K562 (cell line): ENCODE data around the gene NEK3.

ENCODE experiments used
- ELF1 ChIP-seq: fragments of 200-800 bp; sonication (Bioruptor generic); IDR thresholded peaks from 2 replicates; pipeline ENCODE4 v1.6.1; 2016; ENCODE audit warnings: missing genetic modification characterization, missing compliant biosample characterization
- EP300 ChIP-seq: IDR thresholded peaks from 2 replicates; pipeline ENCODE4 v1.6.1; 2012; ENCODE audit warnings: low read length, improper control_type of control experiment
- ETV1 ChIP-seq: fragments of 450-650 bp; conservative IDR thresholded peaks from 2 replicates; pipeline ENCODE4 v1.6.1; 2016; ENCODE audit warnings: missing genetic modification characterization, control low read depth, low read depth, missing compliant biosample characterization
- EZH2 ChIP-seq: IDR thresholded peaks from 2 replicates; pipeline ENCODE4 v1.6.1; 2012; ENCODE audit warnings: low read depth, mild to moderate bottlenecking, inconsistent platforms, low read length, borderline replicate concordance
- KAT7 ChIP-seq: sonication (generic); formaldehyde crosslinking; IDR thresholded peaks from 2 replicates; pipeline ENCODE4 v1.8.0; 2022; ENCODE audit warnings: missing genetic modification reagents, mild to moderate bottlenecking, borderline replicate concordance
- NR2C2 ChIP-seq, 2 experiments: fragments of 200-800 bp in 1 of 2; sonication (Bioruptor generic) in 1 of 2; sonication (generic) in 1 of 2; formaldehyde crosslinking in 1 of 2; IDR thresholded peaks; 2 replicates each; pipeline versions ENCODE4 v1.6.1 to v1.8.0; 2016 to 2022; ENCODE audit warnings: mild to moderate bottlenecking in 1 of 2, missing compliant biosample characterization in 1 of 2, missing genetic modification characterization in 1 of 2, missing genetic modification reagents in 1 of 2
- RNF2 ChIP-seq: sonication (generic); IDR thresholded peaks from 2 replicates; pipeline ENCODE4 v1.6.1; 2016
- ZBTB7A ChIP-seq: IDR thresholded peaks from 2 replicates; pipeline ENCODE4 v1.6.1; 2011; ENCODE audit warnings: low read depth, mild to moderate bottlenecking, low read length, moderate library complexity, borderline replicate concordance; ENCODE audit not compliant: control insufficient read depth
- TF ChIP-seq, protein P1 (sequence below): sonication (generic); formaldehyde crosslinking; IDR thresholded peaks from 2 replicates; pipeline ENCODE4 v1.4.0; 2020; ENCODE audit warnings: mild to moderate bottlenecking, missing genetic modification reagents
- TF ChIP-seq, protein P2 (sequence below), 3 experiments: IDR thresholded peaks in 2 of 3; conservative IDR thresholded peaks in 1 of 3; 2 replicates each; pipeline ENCODE4 v1.5.1; 2011 to 2012; ENCODE audit warnings: low read length in 3 of 3, mild to moderate bottlenecking in 3 of 3, control low read depth in 2 of 3, improper control_type of control experiment in 1 of 3, inconsistent platforms in 1 of 3, low read depth in 1 of 3, mixed read lengths in 1 of 3, moderate library complexity in 1 of 3; ENCODE audit not compliant: insufficient read depth in 2 of 3
- TF ChIP-seq, protein P3 (sequence below): sonication (generic); formaldehyde crosslinking; IDR thresholded peaks from 2 replicates; pipeline ENCODE4 v1.8.0; 2022; ENCODE audit warnings: mild to moderate bottlenecking, missing genetic modification reagents, borderline replicate concordance

DNA sequence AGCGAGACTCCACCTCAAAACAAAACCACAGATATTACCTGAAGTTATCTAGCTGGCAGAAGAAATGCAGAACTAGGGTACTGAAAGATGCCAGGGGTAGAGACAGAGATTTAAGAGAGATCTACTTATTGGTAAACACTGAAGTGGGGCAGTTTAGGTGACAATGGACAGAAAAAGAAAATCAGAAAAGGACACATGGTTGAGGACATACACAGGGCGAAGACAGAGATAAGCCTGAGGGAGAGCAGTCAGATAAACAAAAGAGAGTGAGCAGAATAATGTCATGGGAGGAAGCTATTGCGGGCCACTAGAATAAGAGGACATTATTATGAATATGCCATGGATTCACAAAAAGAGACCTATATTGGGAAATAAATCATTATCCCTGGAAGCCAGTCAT lies 33.9 kb downstream of the NEK3 start:
- TF ChIP-seq, protein P1, sequence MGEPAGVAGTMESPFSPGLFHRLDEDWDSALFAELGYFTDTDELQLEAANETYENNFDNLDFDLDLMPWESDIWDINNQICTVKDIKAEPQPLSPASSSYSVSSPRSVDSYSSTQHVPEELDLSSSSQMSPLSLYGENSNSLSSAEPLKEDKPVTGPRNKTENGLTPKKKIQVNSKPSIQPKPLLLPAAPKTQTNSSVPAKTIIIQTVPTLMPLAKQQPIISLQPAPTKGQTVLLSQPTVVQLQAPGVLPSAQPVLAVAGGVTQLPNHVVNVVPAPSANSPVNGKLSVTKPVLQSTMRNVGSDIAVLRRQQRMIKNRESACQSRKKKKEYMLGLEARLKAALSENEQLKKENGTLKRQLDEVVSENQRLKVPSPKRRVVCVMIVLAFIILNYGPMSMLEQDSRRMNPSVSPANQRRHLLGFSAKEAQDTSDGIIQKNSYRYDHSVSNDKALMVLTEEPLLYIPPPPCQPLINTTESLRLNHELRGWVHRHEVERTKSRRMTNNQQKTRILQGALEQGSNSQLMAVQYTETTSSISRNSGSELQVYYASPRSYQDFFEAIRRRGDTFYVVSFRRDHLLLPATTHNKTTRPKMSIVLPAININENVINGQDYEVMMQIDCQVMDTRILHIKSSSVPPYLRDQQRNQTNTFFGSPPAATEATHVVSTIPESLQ (CRISPR knock-in tag): no peak
- no peak for TF ChIP-seq ETV1 (tag)
- no peak for TF ChIP-seq ELF1 (tag)
- no peak for TF ChIP-seq RNF2
- no peak for TF ChIP-seq EP300
- TF ChIP-seq, protein P2, sequence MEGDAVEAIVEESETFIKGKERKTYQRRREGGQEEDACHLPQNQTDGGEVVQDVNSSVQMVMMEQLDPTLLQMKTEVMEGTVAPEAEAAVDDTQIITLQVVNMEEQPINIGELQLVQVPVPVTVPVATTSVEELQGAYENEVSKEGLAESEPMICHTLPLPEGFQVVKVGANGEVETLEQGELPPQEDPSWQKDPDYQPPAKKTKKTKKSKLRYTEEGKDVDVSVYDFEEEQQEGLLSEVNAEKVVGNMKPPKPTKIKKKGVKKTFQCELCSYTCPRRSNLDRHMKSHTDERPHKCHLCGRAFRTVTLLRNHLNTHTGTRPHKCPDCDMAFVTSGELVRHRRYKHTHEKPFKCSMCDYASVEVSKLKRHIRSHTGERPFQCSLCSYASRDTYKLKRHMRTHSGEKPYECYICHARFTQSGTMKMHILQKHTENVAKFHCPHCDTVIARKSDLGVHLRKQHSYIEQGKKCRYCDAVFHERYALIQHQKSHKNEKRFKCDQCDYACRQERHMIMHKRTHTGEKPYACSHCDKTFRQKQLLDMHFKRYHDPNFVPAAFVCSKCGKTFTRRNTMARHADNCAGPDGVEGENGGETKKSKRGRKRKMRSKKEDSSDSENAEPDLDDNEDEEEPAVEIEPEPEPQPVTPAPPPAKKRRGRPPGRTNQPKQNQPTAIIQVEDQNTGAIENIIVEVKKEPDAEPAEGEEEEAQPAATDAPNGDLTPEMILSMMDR (IDR thresholded peaks at IDR 0.05 in 2 of 3, conservative IDR thresholded peaks at IDR 0.05 in 1 of 3; ENCODE audit: insufficient read depth in 2 of 3, low read depth in 1 of 3, low read length in 3 of 3): no peak
- no peak for TF ChIP-seq NR2C2 (CRISPR knock-in tag; IDR thresholded peaks at IDR 0.05)
- TF ChIP-seq NR2C2 (tag; IDR thresholded peaks at IDR 0.05): no peak
- TF ChIP-seq EZH2: no peak
- TF ChIP-seq KAT7: no peak
- TF ChIP-seq, protein P3, sequence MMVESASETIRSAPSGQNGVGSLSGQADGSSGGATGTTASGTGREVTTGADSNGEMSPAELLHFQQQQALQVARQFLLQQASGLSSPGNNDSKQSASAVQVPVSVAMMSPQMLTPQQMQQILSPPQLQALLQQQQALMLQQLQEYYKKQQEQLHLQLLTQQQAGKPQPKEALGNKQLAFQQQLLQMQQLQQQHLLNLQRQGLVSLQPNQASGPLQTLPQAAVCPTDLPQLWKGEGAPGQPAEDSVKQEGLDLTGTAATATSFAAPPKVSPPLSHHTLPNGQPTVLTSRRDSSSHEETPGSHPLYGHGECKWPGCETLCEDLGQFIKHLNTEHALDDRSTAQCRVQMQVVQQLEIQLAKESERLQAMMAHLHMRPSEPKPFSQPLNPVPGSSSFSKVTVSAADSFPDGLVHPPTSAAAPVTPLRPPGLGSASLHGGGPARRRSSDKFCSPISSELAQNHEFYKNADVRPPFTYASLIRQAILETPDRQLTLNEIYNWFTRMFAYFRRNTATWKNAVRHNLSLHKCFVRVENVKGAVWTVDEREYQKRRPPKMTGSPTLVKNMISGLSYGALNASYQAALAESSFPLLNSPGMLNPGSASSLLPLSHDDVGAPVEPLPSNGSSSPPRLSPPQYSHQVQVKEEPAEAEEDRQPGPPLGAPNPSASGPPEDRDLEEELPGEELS: no peak
- TF ChIP-seq ZBTB7A: no peak
